ENCODE results near the gene XPO6. TPM values are rescaled to one million over a fixed set of nuclear protein-coding genes. Genes with fewer than 3 reads are reported as not detected.

XPO6 gene
- total and polyA plus RNA-seq, 2 of the 13 experiments (the other 11 are each of a cell fraction or from before 2014, with no cell fraction given) = 109 to 129 TPM

- H3K4me1 ChIP-seq (ENCODE audit: insufficient read depth, low read length) = no peaks in the 10 kb centered on the region; the same call in 1 of the 2 replicates
- H3K9ac ChIP-seq (ENCODE audit: insufficient read depth, low read depth, low read length) = no peak overlapping the region
- H3K79me2 ChIP-seq (ENCODE audit: insufficient read depth, low read length) = no peaks in the 10 kb centered on the region
- no peaks in the 10 kb centered on the region for H3K9me3 ChIP-seq (ENCODE audit: low read length)
- CTCF ChIA-PET (ENCODE audit: low intra/inter-chr PET ratio, low total read pairs) = no interaction called here
- no peak for FAIRE-seq
- no peaks in the 10 kb centered on the region for H4K20me1 ChIP-seq (ENCODE audit: insufficient read depth, low read length)
- H3K27ac ChIP-seq (ENCODE audit: extremely low read length, insufficient read depth, low read length) = no peak overlapping the region
- DNase-seq (ENCODE audit: low spot score) = no peak
- no peak overlapping the region for H3K4me3 ChIP-seq (replicated peaks in 1 of 3; ENCODE audit: insufficient read depth in 1 of 3, low read depth in 2 of 3, low read length in 3 of 3)
- ATAC-seq = peak; percentile 50; the same call in 2 of the 3 replicates
- H3K27me3 ChIP-seq (ENCODE audit: control insufficient read depth in 1 of 2, insufficient read depth in 2 of 2, low read length in 2 of 2) = no peaks in the 10 kb centered on the region
- intact Hi-C loops (cut with micrococcal nuclease; ENCODE audit: unreplicated experiment) = loop anchor here (5.0 kb wide), 1 partner anchor 247 kb away; no protein-coding TSS in a partner anchor
- TF ChIP-seq MAFK (conservative IDR thresholded peaks at IDR 0.05 in 1 of 2, IDR thresholded peaks at IDR 0.05 in 1 of 2; ENCODE audit: low read length in 2 of 2) (0 out of 4 replicates have a peak, but pooled peaks of 1 of the 2 experiments have one; percentile 7), CHD4 (IDR thresholded peaks at IDR 0.05; ENCODE audit: borderline replicate concordance, low read length) (no peak), ATF4 (CRISPR knock-in tag; IDR thresholded peaks at IDR 0.05) (peak in 1 of 2 experiments; percentile 83; a peak in 2 of 4 replicates), FOXA1 (IDR thresholded peaks at IDR 0.05) (no peak), FOXA1 (CRISPR knock-in tag; IDR thresholded peaks at IDR 0.05) (0 out of 2 replicates have a peak, but pooled peaks have one; percentile 4), U2AF1 (optimal IDR thresholded peaks at IDR 0.05; ENCODE audit: low read depth, low read length) (no peak), FOSL1 (CRISPR knock-in tag; IDR thresholded peaks at IDR 0.05; ENCODE audit: borderline replicate concordance) (no peak), UBTF (CRISPR knock-in tag; IDR thresholded peaks at IDR 0.05) (peak; percentile 28; the same call in 1 of the 2 replicates)
- no peaks in the 10 kb centered on the region for H3K36me3 ChIP-seq (replicated peaks in 1 of 2; ENCODE audit: control insufficient read depth in 1 of 2, insufficient read depth in 2 of 2, low read length in 2 of 2)
- in situ Hi-C loops (cut with HindIII; ENCODE audit: extremely low pct_ligation_motif_present, low pct_unique_long_range_greater_than_20kb) = loop anchor here (10.0 kb wide), 1 partner anchor 244 kb away; no protein-coding TSS in a partner anchor
- H3K4me2 ChIP-seq (ENCODE audit: low read depth, low read length) = no peak overlapping the region; the same call in 1 of the 2 replicates
- no peak overlapping the region for H2AFZ ChIP-seq (ENCODE audit: low read length)
- POLR2A ChIA-PET = no interaction called here
- BruUV-seq (replicated peaks) = no TSS peak
- 43% methylated on average over 5 of the region's 5 CpGs for WGBS (ENCODE audit: low lambda C conversion rate)
Measured at GRCh38 chr16:28219282-28219681, 7.5 kb upstream of the XPO6 start.
